Breast epithelium (tissue), 3 donors: ENCODE measurements around the gene SDCCAG8.

Experiments used
- POLR2A ChIP-seq: fragments of 450-650 bp; IDR thresholded peaks from one replicate; pipeline ENCODE4 v1.6.1; 2016; ENCODE audit warnings: antibody characterized with exemption, mild to moderate bottlenecking, moderate library complexity
- POLR2AphosphoS5 ChIP-seq, 3 donors: sonication (generic); formaldehyde crosslinking; IDR thresholded peaks; one replicate each; pipeline ENCODE4 v1.6.1; 2017; ENCODE audit warnings: antibody characterized with exemption in 3 of 3
- TF ChIP-seq, protein P1 (sequence below), 3 donors: fragments of 450-650 bp; IDR thresholded peaks; one replicate each; pipeline ENCODE4 v1.5.1; 2016 to 2017; ENCODE audit warnings: antibody characterized with exemption in 3 of 3, mild to moderate bottlenecking in 3 of 3, moderate library complexity in 3 of 3

DNA sequence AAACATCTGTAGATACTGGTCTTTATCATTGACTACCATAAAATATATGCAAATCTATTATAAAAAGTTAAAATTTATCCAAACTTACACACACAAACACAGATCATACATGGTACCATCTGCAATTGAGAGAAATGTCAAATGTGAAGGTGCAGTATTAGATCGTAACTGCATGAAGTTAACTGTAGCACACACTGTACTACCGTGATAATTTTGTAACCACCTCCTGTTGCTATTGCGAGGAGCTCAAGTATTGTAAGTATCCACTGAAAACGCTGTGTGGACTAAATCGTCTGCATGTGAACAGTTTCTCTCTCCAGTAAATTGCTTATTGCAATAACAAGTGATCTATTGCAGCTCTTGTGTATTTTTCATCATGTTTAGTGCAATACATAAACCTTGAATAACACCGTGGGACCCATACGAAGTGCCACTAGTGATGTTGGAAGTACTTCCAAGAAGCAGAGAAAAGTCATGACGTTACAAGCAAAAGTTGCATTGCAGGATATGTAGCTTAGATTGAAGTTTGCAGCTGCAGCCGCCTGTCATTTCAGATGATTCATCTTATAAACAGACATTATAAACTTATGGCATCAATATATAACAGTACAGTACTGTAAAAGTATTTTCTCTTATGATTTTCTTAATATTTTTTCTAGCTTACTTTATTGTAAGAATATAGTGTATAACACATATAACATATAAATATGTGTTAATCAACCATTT, 172.9 kb downstream of the SDCCAG8 start:
- TF ChIP-seq, protein P1, sequence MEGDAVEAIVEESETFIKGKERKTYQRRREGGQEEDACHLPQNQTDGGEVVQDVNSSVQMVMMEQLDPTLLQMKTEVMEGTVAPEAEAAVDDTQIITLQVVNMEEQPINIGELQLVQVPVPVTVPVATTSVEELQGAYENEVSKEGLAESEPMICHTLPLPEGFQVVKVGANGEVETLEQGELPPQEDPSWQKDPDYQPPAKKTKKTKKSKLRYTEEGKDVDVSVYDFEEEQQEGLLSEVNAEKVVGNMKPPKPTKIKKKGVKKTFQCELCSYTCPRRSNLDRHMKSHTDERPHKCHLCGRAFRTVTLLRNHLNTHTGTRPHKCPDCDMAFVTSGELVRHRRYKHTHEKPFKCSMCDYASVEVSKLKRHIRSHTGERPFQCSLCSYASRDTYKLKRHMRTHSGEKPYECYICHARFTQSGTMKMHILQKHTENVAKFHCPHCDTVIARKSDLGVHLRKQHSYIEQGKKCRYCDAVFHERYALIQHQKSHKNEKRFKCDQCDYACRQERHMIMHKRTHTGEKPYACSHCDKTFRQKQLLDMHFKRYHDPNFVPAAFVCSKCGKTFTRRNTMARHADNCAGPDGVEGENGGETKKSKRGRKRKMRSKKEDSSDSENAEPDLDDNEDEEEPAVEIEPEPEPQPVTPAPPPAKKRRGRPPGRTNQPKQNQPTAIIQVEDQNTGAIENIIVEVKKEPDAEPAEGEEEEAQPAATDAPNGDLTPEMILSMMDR (IDR thresholded peaks at IDR 0.05), result no peak
- no peak for TF ChIP-seq POLR2A
- TF ChIP-seq POLR2AphosphoS5 (IDR thresholded peaks at IDR 0.05), result no peak
